SH-SY5Y (cell line): ENCODE results near the gene ABHD4.

Source experiments
- GATA2 ChIP-seq: IDR thresholded peaks from 2 replicates; pipeline ENCODE4 v1.6.1; 2011; ENCODE audit warnings: mild to moderate bottlenecking, low read depth, low read length
- GATA3 ChIP-seq: IDR thresholded peaks from 2 replicates; pipeline ENCODE4 v1.6.1; 2011; ENCODE audit warnings: low read depth, mild to moderate bottlenecking, low read length, moderate library complexity

- no peak for TF ChIP-seq GATA2
- TF ChIP-seq GATA3: no peak
These were observed 4.9 kb upstream of the ABHD4 start for GRCh38 chr14:22593189-22593588.
